SK-N-SH treated with all-trans-retinoic acid at 6 μM for 48 hours (cell line): Measurements from ENCODE around the gene CPXM2.

Experiments used
- ATAC-seq: fragments of 200-7000 bp; cut with Tn5 transposase; 3 replicates; pipeline ENCODE4 v1.9.1; 2020; ENCODE audit warnings: mild to moderate bottlenecking, moderate library complexity
- ARNTL ChIP-seq: fragments of 450-650 bp; formaldehyde crosslinking; IDR thresholded peaks from 2 replicates; pipeline ENCODE4 v1.5.0; 2020; ENCODE audit warnings: low read depth, mild to moderate bottlenecking, moderate library complexity, borderline replicate concordance
- BACH2 ChIP-seq: fragments of 250-450 bp; sonication (Bioruptor Pico); IDR thresholded peaks from 2 replicates; pipeline ENCODE4 v1.9.0; 2021; ENCODE audit warnings: mild to moderate bottlenecking, borderline replicate concordance
- CSDC2 ChIP-seq: fragments of 250-450 bp; sonication (Bioruptor Pico); IDR thresholded peaks from 2 replicates; pipeline ENCODE4 v1.5.0; 2020; ENCODE audit warnings: mild to moderate bottlenecking, moderate library complexity
- CSRNP3 ChIP-seq: fragments of 250-450 bp; sonication (Bioruptor Pico); IDR thresholded peaks from 2 replicates; pipeline ENCODE4 v1.5.1; 2021; ENCODE audit warnings: mild to moderate bottlenecking, moderate library complexity
- ESRRG ChIP-seq: fragments of 250-450 bp; sonication (Bioruptor Pico); IDR thresholded peaks from 2 replicates; pipeline ENCODE4 v1.6.1; 2021; ENCODE audit warnings: mild to moderate bottlenecking
- GLIS3 ChIP-seq: fragments of 250-450 bp; sonication (Bioruptor Pico); IDR thresholded peaks from 2 replicates; pipeline ENCODE4 v1.5.0; 2020; ENCODE audit warnings: mild to moderate bottlenecking, moderate library complexity
- ISL1 ChIP-seq: fragments of 250-450 bp; sonication (Bioruptor Pico); IDR thresholded peaks from 2 replicates; pipeline ENCODE4 v2.1.2; 2022; ENCODE audit warnings: mild to moderate bottlenecking, moderate library complexity
- OSR1 ChIP-seq: fragments of 250-450 bp; sonication (Bioruptor Pico); IDR thresholded peaks from 2 replicates; pipeline ENCODE4 v1.8.0; 2022; ENCODE audit warnings: moderate library complexity, mild to moderate bottlenecking, inconsistent platforms
- POU6F1 ChIP-seq: fragments of 250-450 bp; sonication (Bioruptor Pico); IDR thresholded peaks from 2 replicates; pipeline ENCODE4 v1.8.0; 2021; ENCODE audit warnings: low read depth, mild to moderate bottlenecking, moderate library complexity, borderline replicate concordance
- PPARA ChIP-seq: fragments of 250-450 bp; sonication (Bioruptor Pico); IDR thresholded peaks from 2 replicates; pipeline ENCODE4 v1.5.0; 2020; ENCODE audit warnings: mild to moderate bottlenecking, borderline replicate concordance
- RARB ChIP-seq: fragments of 250-450 bp; sonication (Bioruptor Pico); IDR thresholded peaks from 2 replicates; pipeline ENCODE4 v1.8.0; 2021; ENCODE audit warnings: mild to moderate bottlenecking, moderate library complexity
- SNAI2 ChIP-seq: fragments of 250-450 bp; sonication (Bioruptor Pico); IDR thresholded peaks from 2 replicates; pipeline ENCODE4 v1.5.0; 2020; ENCODE audit warnings: mild to moderate bottlenecking, moderate library complexity
- TCF4 ChIP-seq: fragments of 250-450 bp; sonication (Bioruptor Pico); IDR thresholded peaks from 2 replicates; pipeline ENCODE4 v1.8.0; 2021; ENCODE audit warnings: mild to moderate bottlenecking, moderate library complexity, borderline replicate concordance
- TOX ChIP-seq: fragments of 250-450 bp; sonication (Bioruptor Pico); IDR thresholded peaks from 2 replicates; pipeline ENCODE4 v1.8.0; 2021; ENCODE audit warnings: mild to moderate bottlenecking, moderate library complexity, borderline replicate concordance
- ZC3H10 ChIP-seq: fragments of 250-450 bp; sonication (Bioruptor Pico); IDR thresholded peaks from 2 replicates; pipeline ENCODE4 v1.5.1; 2021; ENCODE audit warnings: mild to moderate bottlenecking, moderate library complexity
- ZFP3 ChIP-seq: fragments of 250-450 bp; sonication (Bioruptor Pico); IDR thresholded peaks from 2 replicates; pipeline ENCODE4 v1.5.0; 2020; ENCODE audit warnings: mild to moderate bottlenecking, moderate library complexity
- ZFP30 ChIP-seq: fragments of 450-650 bp; formaldehyde crosslinking; IDR thresholded peaks from 2 replicates; pipeline ENCODE4 v1.5.0; 2022; ENCODE audit warnings: mild to moderate bottlenecking, moderate library complexity
- ZNF565 ChIP-seq: fragments of 450-650 bp; formaldehyde crosslinking; conservative IDR thresholded peaks from 2 replicates; pipeline ENCODE4 v1.5.0; 2020; ENCODE audit warnings: low read depth, mild to moderate bottlenecking, moderate library complexity
- ZNF70 ChIP-seq: fragments of 450-650 bp; formaldehyde crosslinking; IDR thresholded peaks from 2 replicates; pipeline ENCODE4 v1.5.0; 2020; ENCODE audit warnings: mild to moderate bottlenecking, moderate library complexity
- ZNF8 ChIP-seq: fragments of 450-650 bp; formaldehyde crosslinking; IDR thresholded peaks from 2 replicates; pipeline ENCODE4 v1.5.0; 2020; ENCODE audit warnings: mild to moderate bottlenecking, moderate library complexity
- TF ChIP-seq, protein P1 (sequence below): fragments of 250-450 bp; sonication (Bioruptor Pico); IDR thresholded peaks from 2 replicates; pipeline ENCODE4 v1.8.0; 2020; ENCODE audit warnings: mild to moderate bottlenecking, moderate library complexity, borderline replicate concordance
- TF ChIP-seq, protein P2 (sequence below): fragments of 250-450 bp; sonication (Bioruptor Pico); IDR thresholded peaks from 2 replicates; pipeline ENCODE4 v1.5.0; 2020; ENCODE audit warnings: mild to moderate bottlenecking, moderate library complexity
- TF ChIP-seq, protein P3 (sequence below): fragments of 250-450 bp; sonication (Bioruptor Pico); IDR thresholded peaks from 2 replicates; pipeline ENCODE4 v1.5.1; 2020; ENCODE audit warnings: low read depth, mild to moderate bottlenecking, moderate library complexity

CPXM2 gene

DNA sequence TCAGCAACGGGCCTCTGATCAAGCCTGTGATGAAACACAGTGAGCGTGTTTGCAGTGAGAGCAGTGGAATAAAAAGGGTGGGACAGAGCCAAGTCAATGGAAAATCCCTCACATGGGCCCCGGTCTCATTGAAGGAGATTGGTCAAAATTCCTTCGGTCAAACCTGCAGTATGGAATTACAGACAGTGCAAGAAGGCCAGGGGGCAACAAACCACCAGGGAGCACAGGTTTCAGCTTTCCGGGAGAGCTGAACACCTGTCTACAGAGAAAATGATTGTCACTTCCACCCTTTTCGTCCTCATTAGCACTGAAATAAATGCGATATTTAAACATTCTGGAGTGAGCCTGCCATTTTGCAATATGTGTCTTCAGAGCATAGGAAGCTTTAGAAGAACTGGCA, 132.6 kb downstream of the CPXM2 start:
- ATAC-seq: no peak
- TF ChIP-seq CSRNP3 (CRISPR knock-in tag) (no peak), ESRRG (CRISPR knock-in tag) (no peak), GLIS3 (no peak), ISL1 (CRISPR knock-in tag) (no peak), TOX (CRISPR knock-in tag) (no peak), ZNF565 (CRISPR knock-in tag) (no peak), POU6F1 (no peak), ZC3H10 (CRISPR knock-in tag) (no peak), OSR1 (no peak), BACH2 (CRISPR knock-in tag) (no peak), SNAI2 (CRISPR knock-in tag) (no peak), ZFP30 (CRISPR knock-in tag) (no peak), ARNTL (CRISPR knock-in tag) (no peak), RARB (no peak), PPARA (CRISPR knock-in tag) (no peak), ZFP3 (no peak)
- TF ChIP-seq, protein P1, sequence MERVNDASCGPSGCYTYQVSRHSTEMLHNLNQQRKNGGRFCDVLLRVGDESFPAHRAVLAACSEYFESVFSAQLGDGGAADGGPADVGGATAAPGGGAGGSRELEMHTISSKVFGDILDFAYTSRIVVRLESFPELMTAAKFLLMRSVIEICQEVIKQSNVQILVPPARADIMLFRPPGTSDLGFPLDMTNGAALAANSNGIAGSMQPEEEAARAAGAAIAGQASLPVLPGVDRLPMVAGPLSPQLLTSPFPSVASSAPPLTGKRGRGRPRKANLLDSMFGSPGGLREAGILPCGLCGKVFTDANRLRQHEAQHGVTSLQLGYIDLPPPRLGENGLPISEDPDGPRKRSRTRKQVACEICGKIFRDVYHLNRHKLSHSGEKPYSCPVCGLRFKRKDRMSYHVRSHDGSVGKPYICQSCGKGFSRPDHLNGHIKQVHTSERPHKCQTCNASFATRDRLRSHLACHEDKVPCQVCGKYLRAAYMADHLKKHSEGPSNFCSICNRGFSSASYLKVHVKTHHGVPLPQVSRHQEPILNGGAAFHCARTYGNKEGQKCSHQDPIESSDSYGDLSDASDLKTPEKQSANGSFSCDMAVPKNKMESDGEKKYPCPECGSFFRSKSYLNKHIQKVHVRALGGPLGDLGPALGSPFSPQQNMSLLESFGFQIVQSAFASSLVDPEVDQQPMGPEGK (CRISPR knock-in tag): no peak
- TF ChIP-seq, protein P2, sequence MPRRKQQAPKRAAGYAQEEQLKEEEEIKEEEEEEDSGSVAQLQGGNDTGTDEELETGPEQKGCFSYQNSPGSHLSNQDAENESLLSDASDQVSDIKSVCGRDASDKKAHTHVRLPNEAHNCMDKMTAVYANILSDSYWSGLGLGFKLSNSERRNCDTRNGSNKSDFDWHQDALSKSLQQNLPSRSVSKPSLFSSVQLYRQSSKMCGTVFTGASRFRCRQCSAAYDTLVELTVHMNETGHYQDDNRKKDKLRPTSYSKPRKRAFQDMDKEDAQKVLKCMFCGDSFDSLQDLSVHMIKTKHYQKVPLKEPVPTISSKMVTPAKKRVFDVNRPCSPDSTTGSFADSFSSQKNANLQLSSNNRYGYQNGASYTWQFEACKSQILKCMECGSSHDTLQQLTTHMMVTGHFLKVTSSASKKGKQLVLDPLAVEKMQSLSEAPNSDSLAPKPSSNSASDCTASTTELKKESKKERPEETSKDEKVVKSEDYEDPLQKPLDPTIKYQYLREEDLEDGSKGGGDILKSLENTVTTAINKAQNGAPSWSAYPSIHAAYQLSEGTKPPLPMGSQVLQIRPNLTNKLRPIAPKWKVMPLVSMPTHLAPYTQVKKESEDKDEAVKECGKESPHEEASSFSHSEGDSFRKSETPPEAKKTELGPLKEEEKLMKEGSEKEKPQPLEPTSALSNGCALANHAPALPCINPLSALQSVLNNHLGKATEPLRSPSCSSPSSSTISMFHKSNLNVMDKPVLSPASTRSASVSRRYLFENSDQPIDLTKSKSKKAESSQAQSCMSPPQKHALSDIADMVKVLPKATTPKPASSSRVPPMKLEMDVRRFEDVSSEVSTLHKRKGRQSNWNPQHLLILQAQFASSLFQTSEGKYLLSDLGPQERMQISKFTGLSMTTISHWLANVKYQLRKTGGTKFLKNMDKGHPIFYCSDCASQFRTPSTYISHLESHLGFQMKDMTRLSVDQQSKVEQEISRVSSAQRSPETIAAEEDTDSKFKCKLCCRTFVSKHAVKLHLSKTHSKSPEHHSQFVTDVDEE (CRISPR knock-in tag): no peak
- TF ChIP-seq, protein P3, sequence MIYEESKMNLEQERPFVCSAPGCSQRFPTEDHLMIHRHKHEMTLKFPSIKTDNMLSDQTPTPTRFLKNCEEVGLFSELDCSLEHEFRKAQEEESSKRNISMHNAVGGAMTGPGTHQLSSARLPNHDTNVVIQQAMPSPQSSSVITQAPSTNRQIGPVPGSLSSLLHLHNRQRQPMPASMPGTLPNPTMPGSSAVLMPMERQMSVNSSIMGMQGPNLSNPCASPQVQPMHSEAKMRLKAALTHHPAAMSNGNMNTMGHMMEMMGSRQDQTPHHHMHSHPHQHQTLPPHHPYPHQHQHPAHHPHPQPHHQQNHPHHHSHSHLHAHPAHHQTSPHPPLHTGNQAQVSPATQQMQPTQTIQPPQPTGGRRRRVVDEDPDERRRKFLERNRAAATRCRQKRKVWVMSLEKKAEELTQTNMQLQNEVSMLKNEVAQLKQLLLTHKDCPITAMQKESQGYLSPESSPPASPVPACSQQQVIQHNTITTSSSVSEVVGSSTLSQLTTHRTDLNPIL: no peak
- TF ChIP-seq, all 23 proteins: peak for 0

- no peak for TF ChIP-seq BACH2 (CRISPR knock-in tag)
- TF ChIP-seq ISL1 (CRISPR knock-in tag): no peak
- TF ChIP-seq ZNF565 (CRISPR knock-in tag): no peak
- TF ChIP-seq, protein P2 (CRISPR knock-in tag): no peak
- no peak for TF ChIP-seq ARNTL (CRISPR knock-in tag)
- TF ChIP-seq TCF4: no peak
- no peak for TF ChIP-seq OSR1
- no peak for TF ChIP-seq PPARA (CRISPR knock-in tag)
- no peak for TF ChIP-seq ZNF8 (CRISPR knock-in tag)
- TF ChIP-seq POU6F1: no peak
- no peak for TF ChIP-seq ZNF70
- no peak for TF ChIP-seq RARB
- no peak for TF ChIP-seq GLIS3
- TF ChIP-seq, protein P1 (CRISPR knock-in tag): no peak
- TF ChIP-seq CSDC2 (CRISPR knock-in tag): no peak
- TF ChIP-seq ZFP3: no peak
- TF ChIP-seq ZFP30 (CRISPR knock-in tag): no peak
- no peak for TF ChIP-seq TOX (CRISPR knock-in tag)
- TF ChIP-seq SNAI2 (CRISPR knock-in tag): no peak
- ATAC-seq: no peak
Measured at GRCh38 chr10:123757853-123758252, 133.8 kb downstream of the CPXM2 start.
